Natural killer cell (primary cell): Measurements from ENCODE around the gene FOXRED1. TPM values are rescaled to one million over a fixed set of nuclear protein-coding genes. Genes with fewer than 3 reads are reported as not detected.
"Not testable (repeated sequence)": the region's sequence is repeated elsewhere in the genome, so short reads cannot be mapped to it uniquely, and the experiment has no call there.

Experiments
- ATAC-seq, 3 donors: fragments of 150-1000 bp in 2 of 3; fragments of 200-7000 bp in 1 of 3; cut with Tn5 transposase; 1 replicate in 1 of 3; 2 replicates in 2 of 3; pipeline ENCODE4 v1.10.0; 2021; ENCODE audit warnings: mild to moderate bottlenecking in 2 of 3, moderate library complexity in 2 of 3
- DNase-seq, 2 donors: peaks; one replicate each; pipeline versions ENCODE4 v3.0.0 to v3.0.0-alpha.2; 2013 to 2021; ENCODE audit warnings: mixed read lengths in 1 of 2
- H3K27ac ChIP-seq: one replicate; pipeline ENCODE4 v1.5.1; 2013; ENCODE audit warnings: mild to moderate bottlenecking, low read length
- H3K27me3 ChIP-seq: one replicate; pipeline ENCODE4 v1.6.1; 2013; ENCODE audit warnings: low read length; ENCODE audit not compliant: control insufficient read depth, insufficient read depth
- H3K36me3 ChIP-seq: one replicate; pipeline ENCODE4 v1.6.1; 2013; ENCODE audit warnings: low read length; ENCODE audit not compliant: control insufficient read depth, insufficient read depth
- H3K4me1 ChIP-seq: one replicate; pipeline ENCODE4 v1.6.1; 2013; ENCODE audit warnings: low read length; ENCODE audit not compliant: control insufficient read depth, insufficient read depth
- H3K4me3 ChIP-seq: one replicate; pipeline ENCODE4 v1.5.1; 2013; ENCODE audit warnings: low read length
- H3K9me3 ChIP-seq: one replicate; pipeline ENCODE4 v1.6.1; 2013; ENCODE audit warnings: low read length; ENCODE audit not compliant: control insufficient read depth, insufficient read depth
- H3K27ac Mint-ChIP-seq, 2 donors: one replicate each; pipeline ENCODE4 v1.8.0; 2022; ENCODE audit warnings: mild to moderate bottlenecking in 2 of 2, mixed read lengths in 2 of 2, moderate library complexity in 1 of 2
- H3K27me3 Mint-ChIP-seq, 2 donors: one replicate each; pipeline ENCODE4 v1.8.0; 2022; ENCODE audit warnings: low read depth in 2 of 2, mixed read lengths in 2 of 2
- H3K36me3 Mint-ChIP-seq: one replicate; pipeline ENCODE4 v1.8.0; 2022; ENCODE audit warnings: mixed read lengths
- H3K4me1 Mint-ChIP-seq, 2 donors: one replicate each; pipeline ENCODE4 v1.8.0; 2022; ENCODE audit warnings: mixed read lengths in 2 of 2
- H3K4me3 Mint-ChIP-seq: one replicate; pipeline ENCODE4 v1.8.0; 2022; ENCODE audit warnings: mild to moderate bottlenecking, moderate library complexity, mixed read lengths
- H3K9me3 Mint-ChIP-seq, 2 donors: one replicate each; pipeline ENCODE4 v1.8.0; 2022; ENCODE audit warnings: mixed read lengths in 2 of 2
- WGBS: methylation state at CpG from one replicate; pipeline ENCODE4 v1.1.7; 2013; ENCODE audit warnings: missing lambda C conversion rate; ENCODE audit not compliant: insufficient coverage; 5-methylcytosine and 5-hydroxymethylcytosine counted together
- intact Hi-C: fragments of 100-400 bp; cut with micrococcal nuclease; formaldehyde crosslinking; loops from one replicate; pipeline ENCODE4 v1.14.2; 2022
- total RNA-seq, 4 donors: library from RNA; stranded (reverse); fragments of 120-200 nt in 1 of 4; gene quantifications; one replicate each; pipeline versions ENCODE4 v1.2.3 to v1.2.4, GENCODE V29; 2013 to 2022
- TF ChIP-seq, protein P1 (sequence below): fragments of 200-600 bp; IDR thresholded peaks from one replicate; pipeline ENCODE4 v1.8.0; 2022; ENCODE audit warnings: antibody characterized with exemption

FOXRED1 gene
- total RNA-seq, 3 donors from 2014 or later (not counting 1 experiment from before 2014, with no cell fraction given): 31.1 to 37.9 (median 31.3) TPM

DNA sequence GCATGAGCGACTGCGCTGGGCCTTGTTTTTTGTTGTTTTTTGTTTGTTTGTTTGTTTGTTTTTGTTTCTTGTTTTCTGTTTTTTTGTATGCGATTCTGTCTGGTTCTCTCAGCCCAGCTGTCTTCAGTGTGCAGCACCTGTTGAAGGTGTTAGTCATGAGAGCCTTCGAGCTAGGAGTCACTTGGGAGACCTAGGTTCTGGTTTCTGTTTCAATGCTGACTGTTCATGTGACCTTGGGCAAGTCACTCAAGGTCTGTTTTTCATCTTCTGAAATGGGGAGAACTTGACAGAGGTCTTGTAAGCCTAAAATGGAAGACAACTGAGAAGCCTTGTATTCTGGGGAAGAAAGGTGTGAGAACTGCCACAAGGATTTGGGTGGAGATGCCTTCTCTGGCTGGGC lies 36.7 kb downstream of the FOXRED1 start:
- Mint-ChIP-seq H3K27ac (peak overlapping the region; percentile 73 to 77), H3K36me3 (peaks cover 6% of the 10 kb centered on the region), H3K9me3 (no peaks in the 10 kb centered on the region), H3K27me3 (no peaks in the 10 kb centered on the region), H3K4me3 (peak overlapping the region; percentile 69), H3K4me1 (peaks cover 37 to 43% of the 10 kb centered on the region in 2 donors)
- intact Hi-C loops: no loop called here
- H3K4me1 ChIP-seq: peaks cover 32% of the 10 kb centered on the region
- WGBS: 80% methylated on average over 4 of the region's 4 CpGs
- DNase-seq (peak in 1 of 2 donors; percentile 40), ATAC-seq (no peak)
- peaks cover 13% of the 10 kb centered on the region for H3K36me3 ChIP-seq
- TF ChIP-seq, protein P1, sequence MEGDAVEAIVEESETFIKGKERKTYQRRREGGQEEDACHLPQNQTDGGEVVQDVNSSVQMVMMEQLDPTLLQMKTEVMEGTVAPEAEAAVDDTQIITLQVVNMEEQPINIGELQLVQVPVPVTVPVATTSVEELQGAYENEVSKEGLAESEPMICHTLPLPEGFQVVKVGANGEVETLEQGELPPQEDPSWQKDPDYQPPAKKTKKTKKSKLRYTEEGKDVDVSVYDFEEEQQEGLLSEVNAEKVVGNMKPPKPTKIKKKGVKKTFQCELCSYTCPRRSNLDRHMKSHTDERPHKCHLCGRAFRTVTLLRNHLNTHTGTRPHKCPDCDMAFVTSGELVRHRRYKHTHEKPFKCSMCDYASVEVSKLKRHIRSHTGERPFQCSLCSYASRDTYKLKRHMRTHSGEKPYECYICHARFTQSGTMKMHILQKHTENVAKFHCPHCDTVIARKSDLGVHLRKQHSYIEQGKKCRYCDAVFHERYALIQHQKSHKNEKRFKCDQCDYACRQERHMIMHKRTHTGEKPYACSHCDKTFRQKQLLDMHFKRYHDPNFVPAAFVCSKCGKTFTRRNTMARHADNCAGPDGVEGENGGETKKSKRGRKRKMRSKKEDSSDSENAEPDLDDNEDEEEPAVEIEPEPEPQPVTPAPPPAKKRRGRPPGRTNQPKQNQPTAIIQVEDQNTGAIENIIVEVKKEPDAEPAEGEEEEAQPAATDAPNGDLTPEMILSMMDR: no peak
- no peaks in the 10 kb centered on the region for H3K27me3 ChIP-seq
- no peaks in the 10 kb centered on the region for H3K9me3 ChIP-seq
- H3K27ac ChIP-seq: no peak overlapping the region
- no peak overlapping the region for H3K4me3 ChIP-seq

DNA sequence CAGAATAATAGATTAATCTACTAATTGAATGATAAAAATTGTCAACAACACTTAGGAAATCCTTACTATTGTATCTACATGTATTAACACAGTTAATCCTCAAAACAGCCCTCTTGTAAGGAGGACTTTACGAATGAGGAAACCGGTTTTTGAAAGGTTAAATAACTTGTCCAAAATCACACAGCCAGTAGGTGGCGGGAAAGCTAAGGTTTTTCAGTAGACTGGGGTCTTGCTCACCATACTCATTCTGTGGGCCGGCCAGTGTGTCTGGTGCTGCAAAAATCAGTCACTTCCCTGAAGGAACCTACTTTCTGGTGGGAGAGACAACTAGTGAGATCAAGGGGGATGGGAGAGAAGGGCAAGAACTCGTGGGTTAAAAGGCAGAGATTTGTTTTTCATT lies 38.8 kb downstream of the FOXRED1 start:
- WGBS: 46% methylated on average over 4 of the region's 5 CpGs
- H3K27me3 Mint-ChIP-seq: no peaks in the 10 kb centered on the region
- H3K9me3 Mint-ChIP-seq: no peaks in the 10 kb centered on the region
- TF ChIP-seq, protein P1: peak; percentile 34
- H3K4me3 Mint-ChIP-seq: peak overlapping the region; percentile 45
- ATAC-seq: no peak
- no peak overlapping the region for H3K27ac ChIP-seq
- no peaks in the 10 kb centered on the region for H3K27me3 ChIP-seq
- peak in 1 of 2 donors; percentile 36 for DNase-seq
- H3K36me3 ChIP-seq: peaks cover 14% of the 10 kb centered on the region
- intact Hi-C loops: no loop called here
- peak overlapping the region in 1 of 2 donors; percentile 35 for H3K27ac Mint-ChIP-seq
- H3K4me1 ChIP-seq: peaks cover 52% of the 10 kb centered on the region
- H3K9me3 ChIP-seq: no peaks in the 10 kb centered on the region
- H3K4me1 Mint-ChIP-seq: peaks cover 54 to 59% of the 10 kb centered on the region in 2 donors
- H3K36me3 Mint-ChIP-seq: peaks cover 6% of the 10 kb centered on the region
- no peak overlapping the region for H3K4me3 ChIP-seq

DNA sequence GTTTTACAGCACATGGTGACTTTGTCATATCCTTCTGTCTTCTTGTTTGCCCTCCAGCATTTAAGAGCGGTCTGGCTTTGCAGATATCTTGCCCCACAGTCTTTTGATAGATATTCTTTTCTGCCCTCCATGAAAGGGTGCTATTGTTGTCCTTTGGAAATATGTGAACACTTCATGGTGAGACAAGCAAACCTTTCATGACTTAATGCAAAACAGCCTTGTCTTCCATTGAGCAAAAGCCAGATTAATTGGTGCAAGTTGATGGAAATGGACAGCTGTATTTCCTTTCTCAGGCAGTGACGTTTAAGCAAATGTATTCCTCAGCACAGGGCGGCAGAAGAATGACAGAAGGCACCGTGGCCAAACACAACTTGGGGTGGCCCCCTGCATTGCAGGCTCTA lies 39.3 kb downstream of the FOXRED1 start:
- Histone ChIP-seq H3K4me1 (peaks cover 52% of the 10 kb centered on the region), H3K4me3 (no peak overlapping the region), H3K27me3 (no peaks in the 10 kb centered on the region), H3K36me3 (peaks cover 16% of the 10 kb centered on the region), H3K9me3 (no peaks in the 10 kb centered on the region), H3K27ac (no peak overlapping the region)
- 99% methylated on average over 4 of the region's 4 CpGs for WGBS
- Mint-ChIP-seq H3K9me3 (no peaks in the 10 kb centered on the region), H3K4me1 (peaks cover 59 to 61% of the 10 kb centered on the region in 2 donors), H3K36me3 (peaks cover 6% of the 10 kb centered on the region), H3K27me3 (no peaks in the 10 kb centered on the region), H3K4me3 (no peak overlapping the region), H3K27ac (peak overlapping the region in 1 of 2 donors; percentile 35)
- TF ChIP-seq, protein P1: no peak
- no peak for DNase-seq
- no peak for ATAC-seq
- intact Hi-C loops: no loop called here

DNA sequence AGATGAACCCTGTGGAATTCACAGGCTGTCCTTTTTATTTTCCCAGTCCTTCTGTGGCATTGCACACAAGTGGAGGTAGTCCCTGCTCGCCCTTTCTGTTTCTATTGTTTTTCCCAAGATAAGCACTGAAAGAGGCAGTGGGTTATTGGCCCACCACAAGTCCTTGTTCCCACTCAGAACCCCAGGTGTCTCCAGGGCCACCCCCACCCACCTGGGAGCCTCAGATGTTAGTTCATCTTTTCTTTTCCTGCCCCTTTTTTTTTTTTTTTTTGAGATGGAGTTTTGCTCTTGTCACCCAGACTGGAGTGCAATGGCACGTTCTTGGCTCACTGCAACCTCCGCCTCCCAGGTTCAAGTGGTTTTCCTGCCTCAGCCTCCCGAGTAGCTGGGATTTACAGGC lies 39.8 kb downstream of the FOXRED1 start:
- H3K9me3 Mint-ChIP-seq, H3K4me3 Mint-ChIP-seq, ATAC-seq, H3K36me3 Mint-ChIP-seq, intact Hi-C loops, H3K27ac ChIP-seq, H3K9me3 ChIP-seq, H3K27me3 ChIP-seq, H3K27me3 Mint-ChIP-seq, H3K27ac Mint-ChIP-seq, H3K4me3 ChIP-seq, DNase-seq: not testable (repeated sequence)
- 93% methylated on average over 4 of the region's 4 CpGs for WGBS
- Histone ChIP-seq H3K4me1 (peaks cover 47% of the 10 kb centered on the region), H3K36me3 (peaks cover 16% of the 10 kb centered on the region)
- peaks cover 59 to 60% of the 10 kb centered on the region in 2 donors for H3K4me1 Mint-ChIP-seq
